Stomach (tissue), 9 donors: ENCODE results near the gene TMEM37. TPM values are rescaled to one million over a fixed set of nuclear protein-coding genes. Genes with fewer than 3 reads are reported as not detected.

Source experiments
- DNase-seq, 2 donors: peaks; one replicate each; pipeline versions ENCODE4 v3.0.0 to v3.0.0-alpha.2; 2013 to 2019
- H3K27ac ChIP-seq, 5 donors: fragments of 200-600 bp in 4 of 5; sonication (generic) in 4 of 5; one replicate each; pipeline ENCODE4 v1.5.1; 2013 to 2019; ENCODE audit warnings: mild to moderate bottlenecking in 1 of 5, moderate library complexity in 1 of 5
- H3K27me3 ChIP-seq, 3 donors: fragments of 200-600 bp; sonication (generic); one replicate each; pipeline ENCODE4 v1.5.1; 2017 to 2019; ENCODE audit warnings: mixed run types in 1 of 3
- H3K36me3 ChIP-seq, 4 donors: fragments of 200-600 bp; sonication (generic); 1 replicate in 3 of 4; 2 replicates in 1 of 4; pipeline ENCODE4 v1.5.1; 2016 to 2019
- H3K4me1 ChIP-seq, 4 donors: fragments of 200-600 bp; sonication (generic); one replicate each; pipeline ENCODE4 v1.5.1; 2016 to 2019
- H3K4me3 ChIP-seq, 4 donors: fragments of 200-600 bp; sonication (generic) in 3 of 4; one replicate each; pipeline ENCODE4 v1.5.1; 2016 to 2019; ENCODE audit warnings: mild to moderate bottlenecking in 1 of 4
- H3K9me3 ChIP-seq, 4 donors: fragments of 200-600 bp; sonication (generic); one replicate each; pipeline ENCODE4 v1.5.1; 2016 to 2019
- EP300 ChIP-seq: sonication (generic); formaldehyde crosslinking; IDR thresholded peaks from one replicate; pipeline ENCODE4 v1.6.1; 2017; ENCODE audit warnings: antibody characterized with exemption
- POLR2A ChIP-seq, 4 donors: fragments of 450-650 bp; IDR thresholded peaks; one replicate each; pipeline ENCODE4 v1.6.1; 2016; ENCODE audit warnings: antibody characterized with exemption in 4 of 4, control low read depth in 2 of 4, mild to moderate bottlenecking in 1 of 4, moderate library complexity in 1 of 4
- POLR2AphosphoS5 ChIP-seq, 3 donors: sonication (generic); formaldehyde crosslinking; IDR thresholded peaks; one replicate each; pipeline ENCODE4 v1.6.1; 2016; ENCODE audit warnings: antibody characterized with exemption in 3 of 3
- WGBS, 5 donors: extraction: QIAGEN DNeasy Blood & Tissue Kit in 3 of 5; methylation state at CpG; one replicate each; pipeline versions ENCODE4 v1.1.5 to v1.1.7; 2013 to 2018; 5-methylcytosine and 5-hydroxymethylcytosine counted together
- intact Hi-C: fragments of 100-400 bp; cut with DNase I; formaldehyde crosslinking; loops from one replicate; pipeline ENCODE4 v1.15.1; 2023; ENCODE audit warnings: low total_unique reads
- polyA plus RNA-seq, 3 donors: library from polyadenylated mRNA; stranded (reverse); fragments of 200-250 nt; gene quantifications; one replicate each; pipeline ENCODE4 v1.2.3, GENCODE V29; 2013
- total RNA-seq, 5 donors: library from RNA; depleted of rRNA; stranded (reverse); fragments of >200 nt; gene quantifications; one replicate each; pipeline versions ENCODE4 v1.1.0 to v1.2.3, GENCODE V29; 2014 to 2016
- TF ChIP-seq, protein P1 (sequence below), 7 experiments: fragments of 450-650 bp in 4 of 7; fragments of 200-600 bp in 3 of 7; sonication (generic) in 3 of 7; IDR thresholded peaks; one replicate each; pipeline ENCODE4 v1.5.1; 2016 to 2019; ENCODE audit warnings: antibody characterized with exemption in 7 of 7, control low read depth in 2 of 7, mild to moderate bottlenecking in 1 of 7
- donor health status: healthy with polysubstance abuse.
- donor health status: Bipolar disorder and iron deficiency.
- donor health status: healthy.

TMEM37 gene
- total and polyA plus RNA-seq, 8 donors = 5.7 to 27.8 (median 15.9) TPM; not detected in 1

DNA sequence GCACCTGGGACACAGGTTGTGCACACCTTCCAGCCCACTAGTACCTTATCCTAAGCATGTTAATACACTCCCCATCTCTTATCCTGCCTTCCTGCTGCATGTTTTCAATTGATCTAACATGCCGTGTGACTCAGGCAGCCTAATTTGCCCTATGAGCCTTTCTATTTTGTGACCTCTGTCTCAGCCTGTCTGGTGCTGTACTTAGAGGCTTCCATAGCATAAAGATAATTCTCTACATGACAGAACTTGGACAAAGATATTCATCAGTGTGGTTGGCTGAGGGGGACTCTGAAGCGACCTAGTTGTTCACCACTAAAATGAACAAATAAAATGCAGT lies 8.6 kb upstream of the TMEM37 start:
- DNase-seq = no peak
- H3K27ac ChIP-seq = no peak overlapping the region
- TF ChIP-seq, protein P1, sequence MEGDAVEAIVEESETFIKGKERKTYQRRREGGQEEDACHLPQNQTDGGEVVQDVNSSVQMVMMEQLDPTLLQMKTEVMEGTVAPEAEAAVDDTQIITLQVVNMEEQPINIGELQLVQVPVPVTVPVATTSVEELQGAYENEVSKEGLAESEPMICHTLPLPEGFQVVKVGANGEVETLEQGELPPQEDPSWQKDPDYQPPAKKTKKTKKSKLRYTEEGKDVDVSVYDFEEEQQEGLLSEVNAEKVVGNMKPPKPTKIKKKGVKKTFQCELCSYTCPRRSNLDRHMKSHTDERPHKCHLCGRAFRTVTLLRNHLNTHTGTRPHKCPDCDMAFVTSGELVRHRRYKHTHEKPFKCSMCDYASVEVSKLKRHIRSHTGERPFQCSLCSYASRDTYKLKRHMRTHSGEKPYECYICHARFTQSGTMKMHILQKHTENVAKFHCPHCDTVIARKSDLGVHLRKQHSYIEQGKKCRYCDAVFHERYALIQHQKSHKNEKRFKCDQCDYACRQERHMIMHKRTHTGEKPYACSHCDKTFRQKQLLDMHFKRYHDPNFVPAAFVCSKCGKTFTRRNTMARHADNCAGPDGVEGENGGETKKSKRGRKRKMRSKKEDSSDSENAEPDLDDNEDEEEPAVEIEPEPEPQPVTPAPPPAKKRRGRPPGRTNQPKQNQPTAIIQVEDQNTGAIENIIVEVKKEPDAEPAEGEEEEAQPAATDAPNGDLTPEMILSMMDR (IDR thresholded peaks at IDR 0.05) = no peak
- no peak for TF ChIP-seq EP300
- 55 to 74% (median 67%) methylated on average over 2 of the region's 2 CpGs for WGBS, 5 donors
- no peaks in the 10 kb centered on the region for H3K9me3 ChIP-seq
- peaks cover 23 to 61% (median 33%) of the 10 kb centered on the region in 4 donors for H3K4me1 ChIP-seq
- H3K4me3 ChIP-seq = no peak overlapping the region
- intact Hi-C loops = no loop called here
- H3K36me3 ChIP-seq = no peaks in the 10 kb centered on the region
- H3K27me3 ChIP-seq = no peaks in the 10 kb centered on the region

DNA sequence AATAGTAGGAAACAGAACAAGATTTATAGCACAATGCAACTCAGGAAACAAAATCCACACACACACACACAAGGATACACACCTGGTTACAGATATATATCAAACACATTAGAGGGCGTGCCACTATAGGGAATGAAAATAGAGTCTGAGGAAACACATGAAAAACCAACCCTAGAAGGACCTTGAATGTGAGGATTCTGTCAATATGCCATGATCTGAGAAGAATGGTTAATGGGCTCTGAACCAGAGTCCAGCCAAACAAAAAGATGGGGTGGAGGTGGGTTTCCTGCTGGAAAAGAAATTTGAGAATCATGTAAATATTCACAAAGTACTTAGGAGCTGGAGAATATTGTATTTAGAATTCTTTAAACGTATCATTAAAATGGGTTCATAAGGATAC lies 7.8 kb upstream of the TMEM37 start:
- TF ChIP-seq POLR2A (IDR thresholded peaks at IDR 0.05) = no peak
- TF ChIP-seq POLR2AphosphoS5 (IDR thresholded peaks at IDR 0.05) = no peak
- TF ChIP-seq, protein P1 (IDR thresholded peaks at IDR 0.05) = no peak
- TF ChIP-seq EP300 = no peak
- intact Hi-C loops = no loop called here
- Histone ChIP-seq H3K4me1 (peaks cover 25 to 67% (median 39%) of the 10 kb centered on the region in 4 donors), H3K27ac (no peak overlapping the region), H3K9me3 (no peaks in the 10 kb centered on the region), H3K27me3 (no peaks in the 10 kb centered on the region), H3K4me3 (no peak overlapping the region), H3K36me3 (no peaks in the 10 kb centered on the region)
- DNase-seq = no peak
- WGBS, 5 donors = 75 to 91% (median 83%) methylated on average over 2 of the region's 2 CpGs

DNA sequence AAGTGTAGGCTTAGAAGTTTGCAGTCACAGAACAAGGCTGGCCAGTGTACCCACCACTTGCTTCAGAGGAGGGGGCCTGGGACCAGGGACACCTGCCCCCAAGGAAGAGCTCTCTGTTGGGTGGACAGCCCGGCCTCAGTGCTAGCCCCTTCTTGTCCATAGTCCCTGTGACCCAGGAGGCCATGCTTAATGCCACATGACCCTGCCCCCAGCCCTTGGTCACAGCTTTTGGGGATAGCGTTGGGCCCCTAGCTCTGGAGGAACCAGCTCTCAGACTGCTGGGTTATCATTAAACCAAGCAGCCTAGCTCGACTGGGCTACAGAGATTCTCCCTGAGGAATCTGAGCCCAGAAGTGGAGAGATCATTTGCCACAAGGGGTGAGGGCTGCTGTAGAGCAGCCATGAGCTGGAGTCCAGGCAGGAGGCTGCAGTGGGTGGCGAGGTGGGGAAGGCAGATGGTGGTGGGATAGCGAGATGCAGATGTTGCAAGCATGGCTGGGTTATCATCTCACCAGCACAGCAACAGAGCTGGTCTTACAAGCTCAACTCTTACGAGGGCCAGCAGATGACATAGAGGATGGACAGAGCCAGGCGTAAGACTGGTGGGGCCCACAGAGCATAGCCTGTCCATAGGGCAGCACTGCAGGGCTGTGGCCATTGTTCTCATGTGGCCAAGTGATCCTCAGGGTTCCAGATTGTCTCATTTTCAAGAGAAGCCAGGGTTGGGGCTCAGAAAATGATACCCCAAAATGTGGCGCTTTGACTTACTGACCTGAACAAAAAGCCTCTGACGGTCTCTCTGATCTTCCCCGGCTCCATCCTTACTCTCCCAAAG lies 7.2 kb upstream of the TMEM37 start:
- TF ChIP-seq, protein P1 (IDR thresholded peaks at IDR 0.05) = no peak
- no peak for TF ChIP-seq POLR2AphosphoS5 (IDR thresholded peaks at IDR 0.05)
- TF ChIP-seq EP300 = no peak
- no peak for TF ChIP-seq POLR2A (IDR thresholded peaks at IDR 0.05)
- H3K4me1 ChIP-seq = peaks cover 30 to 74% (median 43%) of the 10 kb centered on the region in 4 donors
- no peak overlapping the region for H3K27ac ChIP-seq
- intact Hi-C loops = no loop called here
- no peaks in the 10 kb centered on the region for H3K36me3 ChIP-seq
- DNase-seq = no peak
- 89 to 97% (median 92%) methylated on average over 10 of the region's 10 CpGs for WGBS, 5 donors
- no peaks in the 10 kb centered on the region for H3K9me3 ChIP-seq
- no peaks in the 10 kb centered on the region for H3K27me3 ChIP-seq
- no peak overlapping the region for H3K4me3 ChIP-seq

DNA sequence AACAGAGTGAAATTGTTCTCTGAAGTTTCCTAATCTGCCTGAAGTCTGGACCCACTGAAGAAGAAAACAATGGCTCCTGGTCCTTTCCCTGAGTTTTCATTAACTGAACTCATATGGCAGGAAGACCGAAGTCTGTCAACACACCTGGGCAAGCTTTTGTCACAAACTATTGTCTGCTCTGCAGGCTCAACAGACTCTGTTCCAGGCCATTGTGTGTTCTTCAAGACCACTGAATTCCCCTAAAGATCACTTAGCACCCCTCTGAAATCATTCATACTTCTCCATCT lies 6.6 kb upstream of the TMEM37 start:
- intact Hi-C loops = no loop called here
- Histone ChIP-seq H3K36me3 (no peaks in the 10 kb centered on the region), H3K27ac (no peak overlapping the region), H3K9me3 (no peaks in the 10 kb centered on the region), H3K4me1 (peaks cover 30 to 74% (median 45%) of the 10 kb centered on the region in 4 donors), H3K4me3 (no peak overlapping the region), H3K27me3 (no peaks in the 10 kb centered on the region)
- 82 to 96% (median 87%) methylated on average over 1 of the region's 1 CpG for WGBS, 5 donors
- TF ChIP-seq, protein P1 (IDR thresholded peaks at IDR 0.05) = no peak
- no peak for TF ChIP-seq POLR2A (IDR thresholded peaks at IDR 0.05)
- TF ChIP-seq POLR2AphosphoS5 (IDR thresholded peaks at IDR 0.05) = no peak
- no peak for TF ChIP-seq EP300
- DNase-seq = no peak
